ENCODE measurements around the gene CTAGE15.
"Not testable (repeated sequence)": the region's sequence is repeated elsewhere in the genome, so short reads cannot be mapped to it uniquely, and the experiment has no call there.

Gene CTAGE15

GRCh38 chr7:143621175-143621574 is 49.6 kb downstream of the CTAGE15 start:
- intact Hi-C loops (cut with DNase I); DNase-seq: not testable (repeated sequence)

DNA sequence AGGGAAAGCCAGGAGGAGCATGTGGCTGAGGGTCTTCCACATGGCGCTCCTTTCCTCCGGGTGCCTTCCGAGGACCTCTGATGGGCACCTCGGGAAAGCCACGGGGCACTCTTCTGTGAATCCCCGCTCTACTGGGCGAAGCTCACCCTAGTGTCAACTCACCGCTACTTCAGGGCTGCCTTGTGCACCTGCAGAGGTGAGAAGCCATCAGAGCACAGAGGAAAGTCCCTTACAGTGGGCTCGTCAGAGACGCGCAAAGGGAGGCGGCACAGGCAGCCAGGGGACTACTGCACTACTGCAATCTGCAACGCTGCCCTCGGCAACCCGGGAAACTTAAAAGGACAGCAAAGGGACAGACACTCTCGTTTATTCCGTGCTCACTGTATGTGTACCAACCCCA is 50.5 kb downstream of the CTAGE15 start:
- DNase-seq; intact Hi-C loops (cut with DNase I): not testable (repeated sequence)

All from posterior cingulate gyrus (tissue), 11 donors.